Keratinocyte (primary cell): ENCODE results near the gene RTCB. TPM values are rescaled to one million over a fixed set of nuclear protein-coding genes. Genes with fewer than 3 reads are reported as not detected.

ENCODE experiments used
- DNase-seq: peaks from one replicate; pipeline ENCODE4 v3.0.0-alpha.2; 2011; ENCODE audit warnings: low read depth, missing footprints, low spot score
- FAIRE-seq: peaks from 2 replicates; lab custom pipeline; 2011; peaks lifted over from hg19 to GRCh38; lab: Jason Lieb, UNC
- H2AFZ ChIP-seq: 2 replicates; pipeline ENCODE4 v1.6.0; 2012; ENCODE audit warnings: low read length, control low read depth, inconsistent platforms; ENCODE audit not compliant: control insufficient read depth
- H3K27ac ChIP-seq: 2 replicates; pipeline ENCODE4 v1.5.1; 2011; ENCODE audit warnings: low read length; ENCODE audit not compliant: control insufficient read depth, insufficient read depth
- H3K27me3 ChIP-seq: 3 replicates; pipeline ENCODE4 v1.6.0; 2011; ENCODE audit warnings: low read length; ENCODE audit not compliant: control insufficient read depth, insufficient read depth; ENCODE audit errors: extremely low read depth
- H3K36me3 ChIP-seq, 2 experiments: 2 replicates in 1 of 2; 3 replicates in 1 of 2; pipeline ENCODE4 v1.5.1; 2011; ENCODE audit warnings: low read length in 2 of 2, mild to moderate bottlenecking in 1 of 2; ENCODE audit not compliant: control insufficient read depth in 2 of 2, insufficient read depth in 2 of 2; ENCODE audit errors: extremely low read depth in 1 of 2
- H3K4me1 ChIP-seq: 3 replicates; pipeline ENCODE4 v1.5.1; 2011; ENCODE audit warnings: low read length; ENCODE audit not compliant: control insufficient read depth, insufficient read depth; ENCODE audit errors: extremely low read depth
- H3K4me2 ChIP-seq: 3 replicates; pipeline ENCODE4 v1.6.0; 2011; ENCODE audit warnings: low read depth, low read length; ENCODE audit not compliant: control insufficient read depth, insufficient read depth; ENCODE audit errors: extremely low read depth
- H3K4me3 ChIP-seq, 3 experiments: fragments of 200-600 bp in 1 of 3; sonication (generic) in 1 of 3; 2 replicates in 2 of 3; 3 replicates in 1 of 3; pipeline ENCODE4 v1.5.1; 2011 to 2016; ENCODE audit warnings: low read length in 3 of 3, mild to moderate bottlenecking in 3 of 3, control low read depth in 2 of 3, inconsistent platforms in 1 of 3, low read depth in 1 of 3, mixed read lengths in 1 of 3, mixed run types in 1 of 3, moderate library complexity in 1 of 3; ENCODE audit not compliant: control insufficient read depth in 2 of 3, insufficient read depth in 2 of 3; ENCODE audit errors: extremely low read depth in 1 of 3
- H3K79me2 ChIP-seq: 2 replicates; pipeline ENCODE4 v1.6.0; 2012; ENCODE audit warnings: low read length; ENCODE audit not compliant: control insufficient read depth, insufficient read depth
- H3K9ac ChIP-seq: 3 replicates; pipeline ENCODE4 v1.6.0; 2011; ENCODE audit warnings: low read length; ENCODE audit not compliant: control insufficient read depth, insufficient read depth; ENCODE audit errors: extremely low read depth
- H3K9me1 ChIP-seq: 3 replicates; pipeline ENCODE4 v1.6.0; 2011; ENCODE audit warnings: low read length; ENCODE audit not compliant: control insufficient read depth, insufficient read depth; ENCODE audit errors: extremely low read depth
- H3K9me3 ChIP-seq: 2 replicates; pipeline ENCODE4 v1.5.1; 2012; ENCODE audit warnings: low read depth, low read length; ENCODE audit not compliant: control insufficient read depth
- H4K20me1 ChIP-seq: 3 replicates; pipeline ENCODE4 v1.6.0; 2011; ENCODE audit warnings: low read length; ENCODE audit not compliant: control insufficient read depth, insufficient read depth; ENCODE audit errors: extremely low read depth
- EZH2 ChIP-seq: IDR thresholded peaks from one replicate; pipeline ENCODE4 v1.6.1; 2012; ENCODE audit warnings: inconsistent platforms, mild to moderate bottlenecking, low read length, moderate library complexity
- dilution Hi-C: fragments of 300-500 bp; cut with MboI; formaldehyde crosslinking; loops from one replicate; pipeline ENCODE4 v1.7.0; 2020; ENCODE audit warnings: low sequenced_read_pairs; ENCODE audit not compliant: extremely low pct_ligation_motif_present
- polyA plus RNA-seq, 5 experiments: library from polyadenylated mRNA; depleted of rRNA in 3 of 5; stranded (reverse) in 3 of 5; stranded (forward) in 1 of 5; unstranded in 1 of 5; fragments of >200 nt; gene quantifications; 1 replicate in 1 of 5; 2 replicates in 3 of 5; 3 replicates in 1 of 5; pipeline versions ENCODE4 v1.2.1 to v1.2.3, GENCODE V29; 2011 to 2012; ENCODE audit warnings: missing spikeins in 2 of 5, low read depth in 1 of 5, low replicate concordance in 1 of 5
- TF ChIP-seq, protein P1 (sequence below), 3 experiments: IDR thresholded peaks in 1 of 3; conservative IDR thresholded peaks in 1 of 3; optimal IDR thresholded peaks in 1 of 3; 2 replicates in 2 of 3; 3 replicates in 1 of 3; pipeline versions ENCODE3 to v1.5.1; 2011; ENCODE audit warnings: low read length in 3 of 3, mild to moderate bottlenecking in 3 of 3, moderate library complexity in 2 of 3, control low read depth in 1 of 3, inconsistent platforms in 1 of 3; ENCODE audit not compliant: insufficient read depth in 2 of 3; ENCODE audit errors: extremely low read depth in 1 of 3

RTCB gene
- polyA plus RNA-seq, 1 donor (not counting 4 experiments of a cell fraction or from before 2014, with no cell fraction given): 143 TPM

DNA sequence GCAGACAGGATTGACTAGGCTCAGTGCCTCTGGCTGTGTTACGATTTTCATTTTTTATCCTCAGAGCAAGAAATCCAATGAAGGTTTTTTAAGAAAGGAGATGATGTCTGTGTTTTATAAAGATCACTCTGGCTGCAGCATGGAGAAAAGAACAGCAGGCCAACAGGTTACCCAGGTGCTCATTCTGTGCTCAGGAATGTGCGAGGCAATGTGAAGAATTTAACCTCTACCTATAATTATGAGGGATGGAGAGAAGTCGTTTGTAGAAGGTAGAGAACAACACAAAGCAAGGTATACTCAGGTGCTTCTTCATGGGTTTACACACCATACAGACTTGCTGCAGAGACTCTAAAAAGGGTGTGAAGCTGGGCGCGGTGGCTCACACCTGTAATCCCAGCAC lies 10.0 kb upstream of the RTCB start:
- Histone ChIP-seq H3K9ac (no peak overlapping the region), H4K20me1 (no peaks in the 10 kb centered on the region), H3K9me1 (no peaks in the 10 kb centered on the region), H3K36me3 (no peaks in the 10 kb centered on the region), H3K4me2 (no peak overlapping the region), H3K4me1 (no peaks in the 10 kb centered on the region), H2AFZ (no peak overlapping the region), H3K79me2 (no peaks in the 10 kb centered on the region), H3K9me3 (no peaks in the 10 kb centered on the region), H3K27ac (no peak overlapping the region), H3K27me3 (peaks cover 9% of the 10 kb centered on the region), H3K4me3 (no peak overlapping the region)
- TF ChIP-seq, protein P1, sequence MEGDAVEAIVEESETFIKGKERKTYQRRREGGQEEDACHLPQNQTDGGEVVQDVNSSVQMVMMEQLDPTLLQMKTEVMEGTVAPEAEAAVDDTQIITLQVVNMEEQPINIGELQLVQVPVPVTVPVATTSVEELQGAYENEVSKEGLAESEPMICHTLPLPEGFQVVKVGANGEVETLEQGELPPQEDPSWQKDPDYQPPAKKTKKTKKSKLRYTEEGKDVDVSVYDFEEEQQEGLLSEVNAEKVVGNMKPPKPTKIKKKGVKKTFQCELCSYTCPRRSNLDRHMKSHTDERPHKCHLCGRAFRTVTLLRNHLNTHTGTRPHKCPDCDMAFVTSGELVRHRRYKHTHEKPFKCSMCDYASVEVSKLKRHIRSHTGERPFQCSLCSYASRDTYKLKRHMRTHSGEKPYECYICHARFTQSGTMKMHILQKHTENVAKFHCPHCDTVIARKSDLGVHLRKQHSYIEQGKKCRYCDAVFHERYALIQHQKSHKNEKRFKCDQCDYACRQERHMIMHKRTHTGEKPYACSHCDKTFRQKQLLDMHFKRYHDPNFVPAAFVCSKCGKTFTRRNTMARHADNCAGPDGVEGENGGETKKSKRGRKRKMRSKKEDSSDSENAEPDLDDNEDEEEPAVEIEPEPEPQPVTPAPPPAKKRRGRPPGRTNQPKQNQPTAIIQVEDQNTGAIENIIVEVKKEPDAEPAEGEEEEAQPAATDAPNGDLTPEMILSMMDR (optimal IDR thresholded peaks at IDR 0.05 in 1 of 3, IDR thresholded peaks at IDR 0.05 in 1 of 3, conservative IDR thresholded peaks at IDR 0.05 in 1 of 3; ENCODE audit: extremely low read depth in 1 of 3, insufficient read depth in 2 of 3, low read length in 3 of 3): no peak
- TF ChIP-seq EZH2: no peak
- dilution Hi-C loops: no loop called here
- DNase-seq (no peak), FAIRE-seq (no peak)

DNA sequence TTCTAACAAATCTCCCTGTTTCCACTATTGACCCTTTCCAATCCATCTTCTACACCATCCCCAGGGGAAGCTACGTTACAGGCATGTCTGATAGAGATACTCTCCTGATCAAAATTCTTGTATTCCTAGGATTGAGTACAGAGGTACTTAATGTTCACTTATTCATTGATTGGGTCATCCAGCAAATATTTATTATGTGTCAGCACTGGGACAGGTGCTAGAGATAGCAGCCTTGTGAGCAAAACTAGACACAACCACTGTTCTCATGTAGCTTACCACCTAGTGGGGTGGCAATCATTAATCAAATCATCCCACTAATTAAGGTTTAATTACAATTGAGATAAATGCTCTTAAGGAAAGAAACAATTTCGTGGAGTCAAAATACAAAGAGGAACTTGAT lies 9.4 kb upstream of the RTCB start:
- TF ChIP-seq EZH2: no peak
- dilution Hi-C loops: no loop called here
- no peaks in the 10 kb centered on the region for H3K9me1 ChIP-seq
- H3K27me3 ChIP-seq: peaks cover 9% of the 10 kb centered on the region
- H3K4me3 ChIP-seq: no peak overlapping the region
- H3K4me1 ChIP-seq: no peaks in the 10 kb centered on the region
- no peak overlapping the region for H3K4me2 ChIP-seq
- FAIRE-seq: no peak
- no peaks in the 10 kb centered on the region for H3K36me3 ChIP-seq
- no peak overlapping the region for H3K9ac ChIP-seq
- DNase-seq: no peak
- H3K9me3 ChIP-seq: no peaks in the 10 kb centered on the region
- H3K79me2 ChIP-seq: no peaks in the 10 kb centered on the region
- no peaks in the 10 kb centered on the region for H4K20me1 ChIP-seq
- no peak overlapping the region for H3K27ac ChIP-seq
- no peak overlapping the region for H2AFZ ChIP-seq

DNA sequence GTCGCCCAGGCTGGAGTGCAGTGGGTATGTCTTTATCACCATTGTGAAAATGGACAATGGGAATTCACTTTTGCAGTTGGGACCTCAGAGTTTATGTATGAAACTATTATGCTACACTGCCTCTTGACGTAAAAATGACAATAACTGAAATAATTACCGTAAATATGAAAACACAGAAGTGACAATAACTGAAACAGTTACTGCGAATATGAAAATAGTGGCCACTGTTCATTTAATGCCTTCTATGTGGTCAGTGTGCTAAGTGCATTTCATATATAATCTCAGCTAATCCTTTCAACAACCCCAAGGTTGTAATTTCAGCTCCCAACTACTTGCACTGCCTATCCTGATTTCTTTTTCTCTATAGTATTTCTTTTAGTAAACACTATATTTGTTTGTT lies 5.9 kb upstream of the RTCB start:
- Histone ChIP-seq H3K36me3 (no peaks in the 10 kb centered on the region), H3K27me3 (peaks cover 5% of the 10 kb centered on the region), H2AFZ (no peak overlapping the region), H3K4me1 (peaks cover 7% of the 10 kb centered on the region), H3K9me3 (no peaks in the 10 kb centered on the region), H3K9me1 (no peaks in the 10 kb centered on the region), H4K20me1 (no peaks in the 10 kb centered on the region), H3K79me2 (no peaks in the 10 kb centered on the region), H3K27ac (no peak overlapping the region), H3K4me3 (no peak overlapping the region), H3K9ac (no peak overlapping the region), H3K4me2 (no peak overlapping the region)
- FAIRE-seq (no peak), DNase-seq (no peak)
- dilution Hi-C loops: no loop called here
- TF ChIP-seq, protein P1 (optimal IDR thresholded peaks at IDR 0.05 in 1 of 3, IDR thresholded peaks at IDR 0.05 in 1 of 3, conservative IDR thresholded peaks at IDR 0.05 in 1 of 3; ENCODE audit: extremely low read depth in 1 of 3, insufficient read depth in 2 of 3, low read length in 3 of 3): no peak
- TF ChIP-seq EZH2: no peak
